PC-9 (cell line): ENCODE measurements around the gene CYGB. TPM values are rescaled to one million over a fixed set of nuclear protein-coding genes. Genes with fewer than 3 reads are reported as not detected.
"Not testable (repeated sequence)": the region's sequence is repeated elsewhere in the genome, so short reads cannot be mapped to it uniquely, and the experiment has no call there.

Source experiments
- BruUV-seq: library from RNA; stranded (reverse); fragments of 400-500 nt; replicated peaks from 2 replicates; lab custom pipeline; 2021; lab: Mats Ljungman, UMichigan
- CTCF ChIA-PET: fragments of 300-600 bp; sonication (Branson Sonifier 250); formaldehyde crosslinking; loops from one replicate; lab custom pipeline; 2022; ENCODE audit warnings: antibody characterized with exemption; lab: Charles Lee
- POLR2A ChIA-PET: fragments of 300-600 bp; sonication (Branson Sonifier 250); formaldehyde crosslinking; loops from one replicate; lab custom pipeline; 2022; ENCODE audit warnings: antibody characterized with exemption; ENCODE audit not compliant: unreplicated experiment; lab: Charles Lee
- DNase-seq, 2 experiments: peaks; one replicate each; pipeline versions ENCODE4 v3.0.0 to v3.0.0-alpha.2; 2015 to 2022; ENCODE audit warnings: mixed read lengths in 1 of 2
- H2AFZ ChIP-seq: fragments of 200-600 bp; sonication (generic); 2 replicates; pipeline ENCODE4 v1.8.1; 2017; ENCODE audit warnings: antibody characterized with exemption
- H3F3A ChIP-seq: fragments of 200-600 bp; sonication (generic); 2 replicates; pipeline ENCODE4 v1.8.1; 2017; ENCODE audit warnings: antibody characterized with exemption, mild to moderate bottlenecking, low read depth; ENCODE audit not compliant: insufficient read depth
- H3K27ac ChIP-seq: fragments of 200-600 bp; sonication (generic); 2 replicates; pipeline ENCODE4 v1.6.1; 2016; ENCODE audit warnings: mixed run types
- H3K27me3 ChIP-seq: fragments of 200-600 bp; sonication (generic); 2 replicates; pipeline ENCODE4 v1.6.1; 2016; ENCODE audit warnings: low read depth, mixed run types; ENCODE audit not compliant: insufficient read depth
- H3K36me3 ChIP-seq: fragments of 200-600 bp; sonication (generic); 2 replicates; pipeline ENCODE4 v1.6.1; 2016; ENCODE audit warnings: low read depth, mixed run types
- H3K4me1 ChIP-seq: fragments of 200-600 bp; sonication (generic); replicated peaks from 2 replicates; pipeline ENCODE4 v1.6.1; 2016; ENCODE audit warnings: mixed run types; ENCODE audit not compliant: insufficient read depth
- H3K4me2 ChIP-seq: fragments of 200-600 bp; sonication (generic); 2 replicates; pipeline ENCODE4 v1.6.1; 2017; ENCODE audit warnings: mixed run types
- H3K4me3 ChIP-seq: fragments of 200-600 bp; sonication (generic); 2 replicates; pipeline ENCODE4 v1.6.1; 2016; ENCODE audit warnings: mixed run types
- H3K79me2 ChIP-seq: fragments of 200-600 bp; sonication (generic); 2 replicates; pipeline ENCODE4 v1.6.1; 2017; ENCODE audit warnings: low read depth, mixed run types
- H3K9me2 ChIP-seq: fragments of 200-600 bp; sonication (generic); 2 replicates; pipeline ENCODE4 v1.8.1; 2017; ENCODE audit warnings: mild to moderate bottlenecking; ENCODE audit not compliant: insufficient read depth
- H3K9me3 ChIP-seq: fragments of 200-600 bp; sonication (generic); 2 replicates; pipeline ENCODE4 v1.8.1; 2016; ENCODE audit warnings: low read depth; ENCODE audit not compliant: insufficient read depth
- H4K20me1 ChIP-seq: fragments of 200-600 bp; sonication (generic); 2 replicates; pipeline ENCODE4 v1.8.1; 2017; ENCODE audit not compliant: insufficient read depth
- CTCF ChIP-seq: fragments of 200-600 bp; sonication (generic); conservative IDR thresholded peaks from 2 replicates; pipeline ENCODE4 v1.6.1; 2017; ENCODE audit warnings: mixed run types, antibody characterized with exemption, mild to moderate bottlenecking, moderate library complexity
- EZH2 ChIP-seq: fragments of 200-600 bp; sonication (generic); IDR thresholded peaks from 2 replicates; pipeline ENCODE4 v1.8.0; 2017; ENCODE audit warnings: antibody characterized with exemption, low read depth
- intact Hi-C: fragments of 100-400 bp; cut with micrococcal nuclease; formaldehyde crosslinking; loops from one replicate; pipeline ENCODE4 v1.10.0; 2022; ENCODE audit not compliant: unreplicated experiment
- total RNA-seq: library from RNA; stranded (reverse); gene quantifications from 2 replicates; pipeline ENCODE4 v1.2.3, GENCODE V29; 2021

CYGB gene
- total RNA-seq, 1 experiment from 2014 or later = 1.1 TPM

GRCh38 chr17:76536511-76537287 is 810 bp downstream of the CYGB start:
- CTCF ChIA-PET = no interaction called here
- no TSS peak for BruUV-seq
- H3K4me1 ChIP-seq = peaks cover 30% of the 10 kb centered on the region
- no peak overlapping the region for H3K4me2 ChIP-seq
- no peak overlapping the region for H3K4me3 ChIP-seq
- no peaks in the 10 kb centered on the region for H3K9me2 ChIP-seq
- no peaks in the 10 kb centered on the region for H4K20me1 ChIP-seq
- no peak for TF ChIP-seq EZH2
- no peak for TF ChIP-seq CTCF
- no peak overlapping the region for H3K27ac ChIP-seq
- DNase-seq = no peak
- H3K27me3 ChIP-seq = no peaks in the 10 kb centered on the region
- H3K79me2 ChIP-seq = no peaks in the 10 kb centered on the region
- peaks cover 25% of the 10 kb centered on the region for H3F3A ChIP-seq
- no peak overlapping the region for H2AFZ ChIP-seq
- H3K9me3 ChIP-seq = no peaks in the 10 kb centered on the region
- POLR2A ChIA-PET = no interaction called here
- intact Hi-C loops = no loop called here
- no peaks in the 10 kb centered on the region for H3K36me3 ChIP-seq

- no peak for DNase-seq
- H3K27ac ChIP-seq = no peak overlapping the region
- H3K4me1 ChIP-seq = peaks cover 33% of the 10 kb centered on the region
- no peaks in the 10 kb centered on the region for H3K79me2 ChIP-seq
- ChIA-PET POLR2A (no interaction called here), CTCF (interaction anchor here (0.6 kb wide), 1 partner anchor 16 kb away, joined by 16 read pairs; no protein-coding TSS in a partner anchor)
- BruUV-seq = no TSS peak
- H2AFZ ChIP-seq = no peak overlapping the region
- no peaks in the 10 kb centered on the region for H4K20me1 ChIP-seq
- H3K9me3 ChIP-seq = no peaks in the 10 kb centered on the region
- no peak for TF ChIP-seq CTCF
- no peak for TF ChIP-seq EZH2
- peaks cover 26% of the 10 kb centered on the region for H3F3A ChIP-seq
- H3K4me3 ChIP-seq = no peak overlapping the region
- H3K36me3 ChIP-seq = no peaks in the 10 kb centered on the region
- H3K9me2 ChIP-seq = no peaks in the 10 kb centered on the region
- intact Hi-C loops = no loop called here
- H3K27me3 ChIP-seq = no peaks in the 10 kb centered on the region
- H3K4me2 ChIP-seq = no peak overlapping the region
These were observed 1.6 kb downstream of the CYGB start for GRCh38 chr17:76535788-76536510.

- H3K27ac ChIP-seq = no peak overlapping the region
- no peak overlapping the region for H3K4me3 ChIP-seq
- no peaks in the 10 kb centered on the region for H3K9me3 ChIP-seq
- H3K36me3 ChIP-seq = no peaks in the 10 kb centered on the region
- H2AFZ ChIP-seq = no peak overlapping the region
- peaks cover 26% of the 10 kb centered on the region for H3F3A ChIP-seq
- peaks cover 38% of the 10 kb centered on the region for H3K4me1 ChIP-seq
- no peaks in the 10 kb centered on the region for H4K20me1 ChIP-seq
- no peaks in the 10 kb centered on the region for H3K9me2 ChIP-seq
- CTCF ChIA-PET = interaction anchor here (0.6 kb wide), 1 partner anchor 15 kb away, joined by 16 read pairs; no protein-coding TSS in a partner anchor
- no peak for TF ChIP-seq EZH2
- no peak for TF ChIP-seq CTCF
- no TSS peak for BruUV-seq
- intact Hi-C loops = no loop called here
- H3K4me2 ChIP-seq = peak overlapping the region; percentile 26; the same call in 1 of the 2 replicates
- POLR2A ChIA-PET = no interaction called here
- H3K27me3 ChIP-seq = no peaks in the 10 kb centered on the region
- DNase-seq = peak in 1 of 2 experiments; percentile 31
- no peaks in the 10 kb centered on the region for H3K79me2 ChIP-seq
These were observed 2.4 kb downstream of the CYGB start for GRCh38 chr17:76534831-76535732.

GRCh38 chr17:76533640-76534359 is 3.7 kb downstream of the CYGB start:
- H3K27me3 ChIP-seq, H3K36me3 ChIP-seq, CTCF ChIA-PET, H3K4me3 ChIP-seq, intact Hi-C loops, H3K79me2 ChIP-seq, H3K27ac ChIP-seq, BruUV-seq, DNase-seq, H4K20me1 ChIP-seq, H3K4me2 ChIP-seq, H2AFZ ChIP-seq, H3K9me3 ChIP-seq, H3K9me2 ChIP-seq: not testable (repeated sequence)
- Histone ChIP-seq H3F3A (peaks cover 26% of the 10 kb centered on the region), H3K4me1 (peaks cover 49% of the 10 kb centered on the region)
- POLR2A ChIA-PET = interaction anchor here (0.8 kb wide), 1 partner anchor 102 kb away, joined by 24 read pairs; no protein-coding TSS in a partner anchor
